ENCODE measurements around the gene SHC1.

DNA sequence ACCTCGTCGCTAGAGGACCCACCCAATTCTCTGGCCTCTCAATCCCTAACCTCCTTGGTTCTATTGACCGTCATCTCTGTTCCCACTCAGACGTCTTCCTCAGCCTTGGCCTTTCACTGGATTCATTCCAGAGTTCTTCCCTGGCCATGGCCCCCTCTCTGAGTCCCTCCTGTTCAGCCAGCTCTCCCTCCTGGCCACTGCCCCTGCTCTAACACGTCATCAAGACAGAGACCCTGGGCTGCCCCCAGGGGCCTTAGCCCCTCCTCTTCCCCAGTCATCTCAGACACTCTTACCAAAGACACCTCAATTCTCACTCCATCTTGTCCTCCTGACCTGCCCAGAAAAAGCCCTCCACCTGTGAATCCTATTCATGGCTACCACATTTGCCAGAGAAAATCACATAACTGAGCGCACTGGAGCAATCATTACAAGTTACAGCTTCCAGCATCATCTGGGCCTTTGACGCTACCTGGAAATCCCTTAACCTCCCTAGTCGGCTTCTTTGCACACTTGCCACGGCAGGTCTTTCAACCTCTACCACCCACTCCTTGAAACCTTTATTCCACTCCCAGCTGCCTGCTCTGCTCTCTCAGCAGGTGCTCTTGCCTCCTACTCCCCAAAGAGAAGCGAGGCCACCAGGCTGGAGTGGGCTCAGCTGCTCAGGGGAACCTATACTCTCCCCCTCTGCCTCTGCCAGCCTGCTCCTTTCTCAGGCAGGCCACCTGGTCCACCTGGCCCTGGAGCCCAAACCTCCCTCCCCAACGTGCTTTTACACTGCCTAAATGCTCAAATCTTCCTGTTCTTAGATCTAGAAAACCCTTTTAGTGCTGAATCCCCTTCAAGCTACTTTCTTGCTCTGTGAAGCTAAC lies 49.1 kb upstream of the SHC1 start:
- TF ChIP-seq, protein P1, sequence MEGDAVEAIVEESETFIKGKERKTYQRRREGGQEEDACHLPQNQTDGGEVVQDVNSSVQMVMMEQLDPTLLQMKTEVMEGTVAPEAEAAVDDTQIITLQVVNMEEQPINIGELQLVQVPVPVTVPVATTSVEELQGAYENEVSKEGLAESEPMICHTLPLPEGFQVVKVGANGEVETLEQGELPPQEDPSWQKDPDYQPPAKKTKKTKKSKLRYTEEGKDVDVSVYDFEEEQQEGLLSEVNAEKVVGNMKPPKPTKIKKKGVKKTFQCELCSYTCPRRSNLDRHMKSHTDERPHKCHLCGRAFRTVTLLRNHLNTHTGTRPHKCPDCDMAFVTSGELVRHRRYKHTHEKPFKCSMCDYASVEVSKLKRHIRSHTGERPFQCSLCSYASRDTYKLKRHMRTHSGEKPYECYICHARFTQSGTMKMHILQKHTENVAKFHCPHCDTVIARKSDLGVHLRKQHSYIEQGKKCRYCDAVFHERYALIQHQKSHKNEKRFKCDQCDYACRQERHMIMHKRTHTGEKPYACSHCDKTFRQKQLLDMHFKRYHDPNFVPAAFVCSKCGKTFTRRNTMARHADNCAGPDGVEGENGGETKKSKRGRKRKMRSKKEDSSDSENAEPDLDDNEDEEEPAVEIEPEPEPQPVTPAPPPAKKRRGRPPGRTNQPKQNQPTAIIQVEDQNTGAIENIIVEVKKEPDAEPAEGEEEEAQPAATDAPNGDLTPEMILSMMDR (IDR thresholded peaks at IDR 0.05), result no peak
- TF ChIP-seq, protein P2, sequence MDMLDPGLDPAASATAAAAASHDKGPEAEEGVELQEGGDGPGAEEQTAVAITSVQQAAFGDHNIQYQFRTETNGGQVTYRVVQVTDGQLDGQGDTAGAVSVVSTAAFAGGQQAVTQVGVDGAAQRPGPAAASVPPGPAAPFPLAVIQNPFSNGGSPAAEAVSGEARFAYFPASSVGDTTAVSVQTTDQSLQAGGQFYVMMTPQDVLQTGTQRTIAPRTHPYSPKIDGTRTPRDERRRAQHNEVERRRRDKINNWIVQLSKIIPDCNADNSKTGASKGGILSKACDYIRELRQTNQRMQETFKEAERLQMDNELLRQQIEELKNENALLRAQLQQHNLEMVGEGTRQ (IDR thresholded peaks at IDR 0.05; ENCODE audit: borderline replicate concordance, low read depth, low read length), result no peak
- TF ChIP-seq MEF2A (IDR thresholded peaks at IDR 0.05; ENCODE audit: borderline replicate concordance, low read depth), result no peak

All from SK-N-SH (cell line).